ENCODE results near the gene NCL.
"Not testable (repeated sequence)": the region's sequence is repeated elsewhere in the genome, so short reads cannot be mapped to it uniquely, and the experiment has no call there.

- TF ChIP-seq POLR2A, TAF1 (IDR thresholded peaks at IDR 0.05; ENCODE audit: low read depth, low read length): not testable (repeated sequence)
Observed at GRCh38 chr2:231404183-231404578, 60.1 kb downstream of the NCL start.
